HG03342 (cell line): ENCODE measurements around the gene RHOF.

Source experiments
- ATAC-seq: cut with Tn5 transposase; IDR thresholded peaks from one replicate; pipeline ENCODE4 v1.9.1; 2021; ENCODE audit warnings: mild to moderate bottlenecking, moderate library complexity; ENCODE audit not compliant: unreplicated experiment

RHOF gene

DNA sequence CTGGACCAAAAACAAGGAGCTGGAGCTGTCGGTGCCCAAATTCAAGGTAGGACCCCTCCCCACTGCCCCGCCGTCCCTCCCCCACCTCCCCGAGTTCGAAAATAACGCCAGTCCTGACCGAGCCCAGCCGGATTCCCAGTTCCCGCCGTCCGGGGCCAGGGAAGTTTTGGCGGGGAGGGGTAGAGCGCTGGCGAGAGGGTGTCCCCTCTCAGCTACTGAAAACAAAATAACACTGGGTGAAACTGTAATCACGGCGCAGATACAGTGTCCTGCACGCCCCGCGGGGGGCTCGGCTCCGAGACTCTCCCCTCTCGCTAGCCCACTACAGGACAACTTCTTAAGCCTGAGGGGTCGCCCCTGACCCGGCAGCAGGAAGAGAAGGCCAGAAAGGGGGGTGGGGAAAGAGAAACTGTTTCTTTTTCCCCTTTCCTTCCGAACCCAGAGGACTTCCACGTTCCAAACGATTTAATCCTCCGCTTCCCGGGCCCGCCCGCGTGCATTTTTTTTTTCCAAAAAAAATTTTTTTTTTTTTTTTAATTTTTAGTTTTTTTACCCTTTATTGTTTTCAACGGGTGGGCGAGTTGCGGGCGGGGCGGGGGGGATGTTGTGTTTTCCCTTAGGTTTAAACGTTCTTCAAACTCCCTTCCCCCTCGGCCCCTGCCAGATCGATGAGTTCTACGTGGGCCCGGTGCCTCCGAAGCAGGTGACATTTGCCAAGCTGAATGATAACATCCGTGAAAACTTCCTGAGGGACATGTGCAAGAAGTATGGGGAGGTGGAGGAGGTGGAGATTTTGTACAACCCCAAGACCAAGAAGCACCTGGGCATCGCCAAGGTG, 11.9 kb upstream of the RHOF start:
- ATAC-seq = no peak

DNA sequence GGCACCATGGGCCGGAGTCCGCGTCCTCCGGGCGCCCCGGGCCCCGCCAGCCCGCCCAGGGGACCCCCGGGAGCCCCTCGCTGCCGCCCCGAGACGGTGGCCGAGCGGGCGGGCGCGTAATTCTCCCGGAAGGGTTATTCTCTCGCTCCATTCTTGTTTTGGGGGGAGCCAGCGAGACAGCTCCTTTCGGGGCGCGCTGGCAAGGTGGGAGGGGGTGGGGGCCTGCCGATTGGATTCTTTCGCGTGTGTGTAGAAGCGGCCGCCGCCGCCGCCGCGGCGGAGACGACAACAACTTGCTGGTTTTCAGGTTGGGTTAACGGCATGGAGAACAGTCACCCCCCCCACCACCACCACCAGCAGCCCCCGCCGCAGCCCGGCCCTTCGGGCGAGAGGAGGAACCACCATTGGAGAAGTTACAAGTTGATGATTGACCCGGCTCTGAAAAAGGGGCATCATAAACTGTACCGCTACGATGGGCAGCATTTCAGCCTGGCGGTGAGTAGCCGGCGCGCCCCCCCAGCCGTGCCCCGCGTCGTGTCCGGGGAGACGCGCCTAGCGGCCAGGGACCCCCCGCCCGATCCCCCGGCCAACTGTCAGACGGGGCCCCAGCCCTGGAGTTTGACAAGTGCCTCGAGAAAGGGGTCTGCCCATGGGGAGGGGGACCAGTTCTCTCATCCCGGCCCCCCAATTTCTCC, 11.1 kb upstream of the RHOF start:
- ATAC-seq = no peak

DNA sequence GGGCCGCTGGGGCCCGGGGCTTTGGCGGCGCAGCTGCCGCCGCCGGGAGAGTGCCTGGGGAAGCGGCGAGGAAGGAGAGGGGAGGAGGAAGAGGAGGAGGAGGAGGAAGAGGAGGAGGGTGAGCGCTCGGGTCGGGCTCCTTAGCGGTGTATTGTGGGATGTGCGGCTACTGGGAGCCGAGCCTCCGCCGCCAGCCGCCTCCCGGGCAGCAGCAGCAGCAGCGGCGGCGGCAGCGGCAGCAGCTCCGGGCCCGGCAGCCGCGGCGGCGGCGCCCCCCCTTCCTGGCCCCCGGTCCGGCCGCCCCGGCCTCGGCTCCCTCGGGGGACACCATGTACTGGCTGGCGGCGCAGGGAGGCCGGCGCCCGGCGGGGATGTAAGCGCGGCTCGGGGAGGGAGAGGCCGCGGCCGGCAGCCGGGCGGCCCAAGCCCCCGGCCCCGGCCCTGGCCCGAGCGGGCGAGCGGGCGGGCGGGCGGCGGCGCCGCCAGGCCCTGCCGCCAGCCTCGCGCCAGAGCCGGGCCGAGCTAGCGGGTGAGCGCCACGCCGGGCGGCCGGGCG, 10.5 kb upstream of the RHOF start, which contains the start of gene SETD1B:
Gene SETD1B, plus strand, starts transcription at position 149 of the 556 bp plus-strand sequence. CDS start 729 bp downstream, outside the sequence.
- no peak for ATAC-seq

DNA sequence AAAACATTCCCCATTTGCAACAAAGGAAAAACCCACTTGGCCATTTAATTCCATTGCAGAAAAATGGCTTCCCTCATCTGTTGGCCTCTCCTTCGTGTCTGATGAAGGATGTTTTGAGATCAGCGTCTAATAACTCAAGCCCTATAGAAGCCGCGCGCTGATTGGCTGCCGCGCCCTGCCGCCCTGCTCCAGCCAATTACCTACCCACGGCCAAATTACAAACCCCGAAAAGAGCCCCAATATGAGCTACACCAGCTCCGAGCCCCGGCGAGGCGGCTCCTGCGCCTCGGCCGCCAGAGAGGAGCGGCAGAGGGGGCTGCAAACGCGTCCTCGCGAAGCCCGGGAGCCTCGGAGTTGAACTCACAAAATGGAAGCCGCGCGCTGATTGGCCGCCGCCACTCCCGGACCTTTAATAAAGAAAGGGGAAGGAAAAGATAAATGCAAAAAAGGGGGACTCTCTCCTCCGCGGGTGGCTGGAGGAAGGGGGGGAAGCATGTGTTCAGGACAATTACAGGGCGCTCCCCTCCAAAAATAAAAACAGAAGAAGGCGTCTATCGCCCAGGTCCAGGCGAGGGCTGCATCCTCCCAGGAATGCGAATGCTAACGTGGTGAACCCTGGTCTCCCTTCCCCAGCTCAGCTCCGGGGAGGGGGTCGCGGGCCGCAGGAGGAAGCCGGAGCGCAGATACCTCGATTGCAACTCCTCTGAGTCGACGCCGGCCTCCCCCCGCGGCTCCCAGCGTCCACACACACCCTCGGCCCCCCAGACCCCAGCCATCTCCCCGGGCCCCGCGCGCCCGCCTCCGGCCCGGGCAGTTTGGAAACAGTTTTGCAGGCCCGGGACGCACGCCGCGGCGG, 9.6 kb upstream of the RHOF start:
- peak; percentile 37 for ATAC-seq

DNA sequence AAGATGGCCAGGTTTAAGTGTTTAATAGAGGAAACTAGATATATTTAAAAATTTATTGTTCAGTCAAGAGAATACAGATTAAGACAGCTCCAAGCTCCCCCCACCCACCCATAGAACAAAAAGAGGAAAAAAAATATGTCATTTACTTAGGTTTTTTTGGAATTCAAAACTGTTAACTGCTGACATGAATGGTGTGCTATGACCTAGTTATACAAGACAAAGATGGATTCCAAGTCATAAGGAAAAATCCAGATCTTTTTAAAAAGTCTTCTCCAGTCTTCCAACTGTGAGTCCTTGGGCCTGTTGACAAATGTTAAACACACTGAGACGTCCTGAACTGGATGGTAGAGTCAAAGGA, 9.0 kb upstream of the RHOF start:
- ATAC-seq = no peak

DNA sequence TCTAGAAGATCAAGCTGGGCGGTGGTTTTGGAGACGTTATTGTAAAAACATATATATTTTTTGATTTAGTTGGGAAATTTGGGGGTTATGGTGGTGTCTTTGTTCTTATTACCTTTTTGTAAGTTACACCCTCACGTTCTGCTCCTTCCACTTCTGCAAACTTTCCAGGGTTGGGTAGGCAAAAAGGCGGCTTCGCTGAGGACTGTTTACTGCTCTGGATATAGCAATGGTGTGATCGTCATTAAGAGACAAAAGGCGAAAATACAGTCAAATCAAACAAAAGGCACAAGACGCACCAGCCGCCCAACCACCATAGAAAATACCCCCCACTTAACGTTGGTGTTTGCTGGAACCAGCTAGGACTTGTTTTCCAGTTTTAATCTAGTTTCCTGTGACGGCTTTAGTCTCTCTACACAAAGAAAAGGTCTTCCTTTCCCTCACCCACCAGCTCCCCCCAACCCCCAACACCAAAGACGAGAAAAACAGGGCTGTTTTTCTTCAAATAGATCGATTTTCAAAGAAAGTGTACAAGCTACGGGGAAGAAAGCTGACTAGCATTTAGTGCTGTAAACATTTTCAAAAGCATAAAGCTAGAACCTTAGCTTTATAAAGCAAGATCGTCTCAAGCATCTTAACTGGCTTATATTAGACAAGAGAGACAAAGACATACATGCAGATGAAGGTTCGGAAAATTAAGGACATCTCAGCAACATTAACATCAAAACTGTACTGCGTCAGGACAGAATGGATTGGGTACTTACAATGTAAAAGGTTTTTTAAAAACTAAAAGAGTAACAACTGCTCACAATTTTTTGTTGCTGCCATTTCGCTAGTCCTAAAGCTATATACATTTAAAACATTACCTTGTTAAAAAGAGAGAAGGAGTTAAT, 8.4 kb upstream of the RHOF start:
- no peak for ATAC-seq

DNA sequence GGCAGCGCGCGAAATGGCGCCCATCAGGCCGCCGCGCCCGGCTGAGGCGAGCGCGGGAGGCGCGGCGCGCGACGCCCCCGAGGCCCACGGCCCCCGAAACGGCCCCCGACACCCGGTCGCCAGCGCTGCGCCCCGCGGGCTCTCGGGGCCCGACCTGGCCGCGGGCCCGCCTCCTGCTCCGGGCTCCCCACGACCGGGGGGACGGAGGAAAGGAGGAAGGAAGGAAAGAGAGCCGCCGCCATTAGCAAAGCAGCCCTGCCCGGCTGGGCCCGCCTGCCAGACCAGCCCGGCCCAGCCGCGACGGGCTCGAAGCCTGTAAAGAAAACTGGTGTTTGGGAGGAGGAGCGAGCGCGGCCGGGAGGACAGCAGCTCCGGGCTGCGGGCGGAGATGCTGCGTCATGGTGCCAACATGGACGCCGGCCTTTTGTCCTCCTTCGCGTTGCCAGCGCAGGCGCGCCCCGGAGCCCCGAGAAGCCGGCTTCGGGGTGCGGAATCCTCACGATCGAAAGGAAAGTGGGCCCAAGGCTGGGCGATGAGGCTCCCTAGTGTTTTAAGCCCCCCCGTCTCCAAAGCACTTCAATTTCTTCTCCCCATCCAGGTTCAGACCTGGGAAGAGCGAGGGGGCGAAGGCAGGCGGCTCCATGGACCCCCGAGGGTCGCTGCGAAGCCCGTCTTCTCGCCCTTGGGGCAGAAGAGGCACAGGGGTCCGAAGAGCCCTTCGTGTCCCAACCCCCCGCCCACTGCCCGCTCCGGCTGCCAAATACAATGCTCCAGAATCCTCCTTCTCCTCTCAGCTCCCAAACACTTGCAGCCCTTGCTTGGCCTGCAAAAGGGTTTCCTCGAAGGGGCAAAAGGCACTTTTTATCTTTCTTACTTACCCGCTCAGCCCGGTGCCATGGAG, 7.5 kb upstream of the RHOF start:
- ATAC-seq = no peak

DNA sequence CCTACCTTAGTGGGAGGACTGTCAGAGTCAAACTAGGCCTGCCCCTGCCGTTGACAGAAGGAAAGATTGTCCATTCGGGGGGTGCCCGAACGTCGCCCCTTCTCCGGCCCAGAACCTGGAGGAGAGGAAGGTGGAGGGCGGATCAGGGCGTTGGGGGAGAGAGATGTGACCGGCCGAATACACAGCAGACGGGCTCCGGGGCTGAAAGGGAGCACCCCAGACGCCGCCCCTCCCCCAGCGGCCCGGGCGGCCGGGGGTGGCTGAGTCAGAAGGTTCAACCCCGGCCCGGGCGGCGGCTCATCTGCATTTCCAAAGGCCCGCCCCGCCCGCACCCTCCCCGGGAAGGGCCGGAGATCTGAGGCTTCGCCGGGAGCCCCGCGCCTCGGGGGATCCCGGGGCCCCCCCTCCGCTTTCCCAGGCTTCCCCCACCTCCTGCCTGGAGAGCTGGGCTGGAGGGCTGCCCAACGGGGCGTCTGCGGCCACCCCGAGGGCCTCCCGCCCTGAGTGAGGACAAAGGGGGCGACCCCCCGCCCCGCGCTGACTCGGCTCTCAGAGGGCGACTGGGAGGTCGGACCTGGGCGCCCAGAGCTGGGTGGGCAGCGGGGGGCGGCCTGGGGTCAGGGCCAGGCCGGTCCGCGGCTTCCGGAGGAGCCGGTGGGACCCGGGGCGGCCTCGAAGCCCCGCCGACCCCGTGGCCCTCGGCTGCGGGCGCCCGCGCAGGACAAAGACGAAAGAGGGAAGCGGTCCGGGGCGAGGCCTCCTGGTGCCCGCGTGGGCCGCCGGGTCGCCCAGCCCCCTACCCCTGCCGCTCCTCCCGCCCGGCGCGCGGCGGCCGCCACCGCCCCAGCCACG, 6.6 kb upstream of the RHOF start:
- ATAC-seq = peak; percentile 25

DNA sequence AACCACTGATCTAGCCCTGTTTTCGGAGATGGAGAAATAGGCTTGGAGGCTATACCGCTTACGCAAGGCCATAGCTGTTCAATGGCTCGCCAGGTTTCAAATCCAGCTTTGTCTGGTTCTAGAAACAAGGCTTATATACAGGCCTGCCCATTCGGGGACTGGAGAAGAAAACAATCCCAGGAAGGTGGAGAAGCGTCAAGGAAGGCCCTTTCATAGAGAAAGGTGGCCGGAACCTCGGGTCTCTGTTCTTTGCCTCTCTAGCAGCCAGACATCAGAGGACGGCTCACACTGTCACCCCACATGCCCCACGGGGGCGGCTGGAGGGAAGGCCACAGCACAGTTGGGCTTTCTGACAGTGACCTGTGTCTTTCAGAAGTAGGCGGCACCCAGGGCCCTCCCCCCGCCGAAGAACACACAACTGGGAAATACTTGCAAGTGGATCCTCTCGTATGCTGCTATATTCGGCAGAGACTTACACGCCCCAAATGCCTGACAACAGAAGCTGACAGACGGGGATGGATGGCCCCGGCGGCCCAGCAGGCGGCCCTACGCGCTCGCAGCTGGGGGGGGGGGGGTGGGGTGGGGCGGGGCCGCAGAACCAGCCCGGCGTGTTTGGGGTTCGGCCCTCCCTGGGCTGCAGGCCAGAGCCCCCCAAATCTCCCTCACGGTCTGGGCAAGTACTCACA, 5.8 kb upstream of the RHOF start:
- ATAC-seq = no peak

DNA sequence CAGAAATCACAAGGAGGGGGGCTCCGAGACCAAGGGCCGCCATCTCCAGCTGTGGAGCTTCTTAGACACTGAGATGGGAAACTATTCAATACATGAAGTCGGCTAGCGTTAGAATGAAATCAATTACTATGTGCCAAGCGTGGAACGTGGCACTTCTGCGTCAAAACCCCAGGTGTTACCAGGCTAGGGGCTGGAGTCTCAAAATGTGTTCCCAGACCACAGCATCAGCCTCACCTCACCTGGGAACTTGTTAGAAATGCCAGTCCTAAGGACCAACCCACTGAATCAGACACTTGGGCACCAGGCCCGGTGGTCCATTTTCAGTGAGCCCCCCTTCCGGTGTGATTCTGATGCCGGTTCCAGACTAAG, 5.3 kb upstream of the RHOF start:
- ATAC-seq = no peak

DNA sequence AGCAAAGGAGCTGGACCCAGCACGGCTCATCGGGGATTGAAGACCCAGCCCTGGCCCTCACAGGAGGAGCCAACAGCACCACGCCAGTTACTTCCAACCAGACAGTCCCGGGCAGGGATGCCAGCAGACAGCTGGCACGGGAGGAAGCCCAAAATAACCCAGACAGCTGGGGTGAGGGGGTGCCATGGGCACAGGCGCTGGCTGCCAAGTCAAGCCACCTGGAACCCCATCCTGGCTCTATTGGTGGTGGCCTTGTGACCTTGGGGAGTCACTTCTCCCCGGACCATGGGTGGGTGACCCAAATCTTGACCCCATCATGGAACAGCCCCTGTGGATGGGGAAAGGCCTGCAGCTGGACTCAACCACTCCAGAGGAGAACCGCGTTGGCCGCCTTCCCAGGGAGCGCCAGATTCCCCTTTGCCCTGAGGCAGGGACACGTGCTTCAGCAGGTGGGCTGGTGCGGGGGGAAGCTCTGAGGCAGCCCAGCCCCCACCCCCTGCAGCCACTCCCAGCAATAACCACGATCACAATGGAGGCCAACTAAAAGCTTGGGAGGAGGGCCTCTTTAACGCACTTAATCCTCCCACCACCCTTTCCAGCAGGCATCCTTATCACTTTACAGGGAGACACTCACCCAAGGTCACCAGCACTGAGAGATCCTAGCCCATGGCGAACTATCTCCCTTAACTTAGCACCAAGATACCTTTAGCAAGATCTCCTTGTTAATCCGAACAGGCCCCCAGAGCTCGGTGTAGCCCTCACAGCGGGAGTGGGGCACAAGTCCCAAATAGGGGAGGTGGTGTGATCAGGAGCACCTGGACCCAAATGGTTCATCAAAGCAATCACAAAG, 4.7 kb upstream of the RHOF start:
- no peak for ATAC-seq

DNA sequence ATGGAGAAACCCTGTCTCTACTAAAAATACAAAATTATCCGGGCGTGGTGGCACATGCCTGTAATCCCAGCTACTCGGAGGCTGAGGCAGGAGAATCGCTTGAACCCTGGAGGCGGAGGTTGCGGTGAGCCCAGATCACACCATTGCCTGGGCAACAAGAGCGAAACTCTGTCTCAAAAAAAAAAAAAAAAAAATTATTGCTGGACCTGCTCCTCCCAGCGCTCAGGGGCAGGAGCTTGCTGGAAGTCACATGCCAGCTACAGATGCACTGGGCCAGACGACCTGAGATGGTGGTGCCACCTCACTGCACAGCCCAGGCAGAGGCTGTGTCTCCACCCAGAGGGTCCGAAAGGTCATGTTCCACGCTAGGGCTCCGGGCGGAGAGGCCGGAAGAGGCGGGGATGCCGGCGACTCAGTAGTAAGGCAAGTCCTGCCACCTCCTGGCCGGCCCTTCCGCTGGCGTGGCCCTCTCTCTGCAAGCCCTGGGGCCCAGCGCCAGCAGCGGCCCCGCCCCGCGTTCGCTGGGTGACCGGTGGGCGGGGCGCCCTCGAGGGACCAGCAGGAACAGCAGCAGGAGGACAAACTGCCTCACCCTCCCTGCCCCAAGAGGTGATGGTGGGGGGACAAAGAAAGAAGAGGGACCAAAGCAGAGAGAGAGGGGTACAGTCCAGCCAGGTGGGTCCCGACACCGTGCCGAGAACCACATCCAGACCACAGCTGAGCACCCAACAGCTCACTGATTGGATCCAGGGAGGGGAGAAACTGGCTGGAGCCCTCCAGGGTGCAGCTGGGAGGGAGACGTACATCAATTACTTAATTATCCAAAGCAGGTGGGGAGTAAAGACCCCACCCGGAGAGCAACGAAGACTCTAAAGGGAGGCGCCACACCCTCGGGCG, 3.6 kb upstream of the RHOF start:
- ATAC-seq = no peak

DNA sequence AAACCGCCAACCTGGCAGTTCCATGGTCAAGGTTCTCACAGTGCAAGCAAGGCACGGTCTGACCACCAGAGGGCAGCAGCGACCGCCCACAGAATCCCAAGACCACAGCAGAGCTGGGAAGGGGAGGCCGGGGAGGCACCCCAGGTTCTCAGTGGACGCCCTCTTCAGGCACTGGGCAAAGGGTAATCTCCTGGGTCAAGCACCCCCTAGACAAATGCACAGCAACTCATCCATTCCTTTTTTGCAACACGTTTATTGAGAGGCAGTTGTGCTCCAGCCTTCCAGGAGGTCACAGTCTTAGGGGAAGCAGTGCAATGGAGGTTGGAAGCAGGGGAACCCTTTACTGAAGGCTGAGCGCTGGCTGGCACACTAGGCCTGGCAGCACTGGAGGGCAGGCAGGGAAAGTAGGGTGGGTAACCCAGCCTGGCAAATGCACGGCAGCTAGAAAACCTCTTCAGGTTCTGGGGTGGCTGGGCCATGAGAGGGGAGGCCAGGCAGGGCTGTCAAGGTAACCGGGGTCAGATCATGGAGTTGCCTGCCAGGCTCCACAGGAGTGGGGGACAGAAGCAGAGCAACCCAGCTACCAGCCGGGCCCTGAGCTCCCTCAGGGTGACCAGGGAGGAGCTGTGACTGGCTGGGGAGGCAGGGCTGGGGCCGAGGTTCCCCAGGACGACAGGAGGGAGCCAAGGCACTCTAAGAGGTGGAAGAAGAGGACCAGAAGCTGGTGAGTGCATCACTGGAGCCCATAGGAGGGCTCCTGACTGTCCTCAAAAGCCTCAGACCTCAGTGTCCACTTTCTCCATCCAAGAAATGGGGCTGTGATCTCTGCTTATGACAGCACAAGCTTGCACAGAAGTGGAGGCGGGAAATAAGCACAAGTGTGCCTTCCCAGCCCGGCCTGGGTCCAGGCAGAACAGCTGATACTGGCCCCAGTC, 1.8 kb upstream of the RHOF start:
- no peak for ATAC-seq

DNA sequence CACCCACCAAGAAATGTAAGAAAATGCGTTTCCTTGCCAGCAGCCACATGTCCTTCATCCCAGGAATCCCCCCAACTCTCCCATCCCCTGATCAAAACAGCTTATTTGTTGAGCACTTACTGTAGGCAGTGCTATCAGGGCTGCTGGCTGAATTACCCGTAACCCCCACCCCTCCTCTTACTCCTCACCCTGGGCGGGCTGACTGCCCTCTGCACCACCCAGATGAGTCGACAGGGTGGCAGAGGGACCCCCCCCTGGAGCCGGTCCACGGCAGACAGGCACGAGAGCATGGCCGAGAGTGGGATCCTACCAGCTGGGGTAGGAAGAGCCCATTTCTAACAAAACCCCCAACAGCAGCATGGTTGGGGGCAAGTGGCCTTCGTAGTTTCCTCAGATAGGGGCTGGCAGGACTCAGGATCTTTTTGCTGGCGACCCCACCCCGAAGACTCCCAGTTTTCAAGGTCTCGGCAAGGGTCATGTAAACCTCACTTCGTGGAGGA, 1.1 kb upstream of the RHOF start:
- ATAC-seq = no peak
